A172 (cell line): ENCODE measurements around the gene GUCA2B. TPM values are rescaled to one million over a fixed set of nuclear protein-coding genes. Genes with fewer than 3 reads are reported as not detected.

Source experiments
- DNase-seq: peaks from one replicate; pipeline ENCODE4 v3.0.0-alpha.2; 2015; ENCODE audit warnings: low spot score
- total RNA-seq: library from RNA; depleted of rRNA; stranded (reverse); fragments of >200 nt; shearing (Covaris generic); gene quantifications from 2 replicates; pipeline ENCODE4 v1.2.3, GENCODE V29; 2014; rRNA removed

GUCA2B gene
- total RNA-seq = not detected in 2 replicates

DNA sequence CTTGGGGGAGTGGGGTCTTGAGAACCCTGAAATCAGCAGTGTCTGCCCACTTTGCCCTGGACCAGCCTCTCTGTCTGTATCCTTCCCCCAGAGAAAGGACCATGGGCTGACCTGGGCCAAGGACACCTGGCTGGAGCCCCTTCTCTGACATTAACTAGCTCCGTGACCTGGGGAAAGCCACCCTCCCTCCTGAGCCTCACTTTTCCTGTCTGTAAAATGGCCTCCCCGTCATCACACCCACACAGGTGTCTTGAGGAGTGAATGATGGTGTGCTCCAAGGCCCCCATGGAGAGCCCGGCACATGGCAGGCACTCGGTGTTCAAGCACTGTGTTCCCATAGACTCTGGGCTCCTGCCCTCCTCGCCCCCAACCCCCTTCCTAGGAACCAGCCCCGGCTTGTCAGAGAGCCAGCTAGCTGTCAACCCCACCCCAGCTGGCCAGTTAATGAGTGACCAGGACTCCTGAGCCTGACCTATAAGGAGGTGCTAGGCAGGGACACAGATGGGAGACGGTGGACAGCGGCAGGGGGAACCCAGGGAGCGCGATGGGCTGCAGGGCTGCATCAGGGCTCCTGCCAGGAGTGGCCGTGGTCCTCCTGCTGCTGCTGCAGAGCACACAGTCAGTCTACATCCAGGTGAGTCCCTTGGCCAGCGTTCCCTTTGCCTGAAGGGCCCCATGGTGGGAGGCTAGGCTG, at the start of gene GUCA2B:
GUCA2B (plus strand) TSS at position 504 of the 694 bp plus-strand sequence; CDS start at position 545, 41 bp downstream.
- no peak for DNase-seq

DNA sequence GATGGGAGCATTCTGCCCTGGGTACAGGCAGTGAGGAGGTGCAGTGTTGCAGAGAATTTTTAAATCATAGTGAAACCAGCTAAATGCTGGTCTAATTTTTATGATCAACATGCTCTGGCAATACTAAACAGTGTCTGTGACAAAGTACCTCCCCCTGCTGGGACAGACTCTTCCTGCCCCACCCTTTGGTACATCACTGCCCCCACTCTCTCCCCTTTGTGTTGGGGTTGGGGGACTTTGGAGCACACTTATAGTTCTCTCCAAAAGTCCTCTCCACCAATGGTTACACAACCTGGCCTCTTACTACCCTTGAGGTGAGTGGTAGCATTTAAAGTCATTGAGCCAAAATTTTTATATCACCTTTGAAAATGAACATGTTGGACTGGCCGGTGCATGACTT, 48.2 kb upstream of the GUCA2B start:
- no peak for DNase-seq

DNA sequence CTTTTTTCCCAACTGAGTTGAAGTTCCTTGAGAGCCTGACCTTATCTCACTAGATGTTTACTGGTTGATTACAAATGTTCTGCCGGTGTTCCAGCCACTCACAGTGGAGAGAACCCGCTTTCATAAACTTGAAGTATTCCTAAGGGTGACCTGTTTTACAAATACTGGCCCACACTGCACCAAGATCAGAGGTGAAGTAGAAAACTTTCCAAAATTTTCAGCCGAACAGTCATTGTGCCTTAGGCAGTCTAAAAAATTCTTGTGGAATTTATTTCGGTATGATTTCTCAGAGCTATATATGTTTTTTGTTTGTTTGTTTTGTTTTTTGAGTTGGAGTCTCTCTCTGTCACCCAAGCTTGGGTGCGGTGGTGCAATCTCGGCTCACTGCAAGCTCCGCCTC, 44.9 kb upstream of the GUCA2B start:
- DNase-seq = no peak

DNA sequence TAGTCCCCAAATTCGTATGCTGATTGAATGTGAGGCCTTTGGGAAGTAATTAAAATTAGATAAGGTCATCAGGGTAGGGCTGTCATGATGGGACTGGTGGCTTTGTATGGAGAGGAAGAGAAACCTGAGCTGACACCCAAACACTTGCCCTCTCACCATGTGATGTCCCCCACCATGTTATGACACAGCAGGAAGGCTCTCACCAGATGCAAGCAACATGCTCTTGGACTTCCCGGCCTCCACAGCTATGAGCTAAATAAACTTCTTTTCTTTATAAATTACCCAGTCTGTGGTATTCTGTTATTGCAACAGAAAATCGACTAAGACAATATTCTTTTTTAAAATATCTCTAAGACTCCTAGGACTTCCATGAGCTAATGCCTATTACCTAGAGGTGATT, 43.6 kb upstream of the GUCA2B start:
- DNase-seq = no peak

DNA sequence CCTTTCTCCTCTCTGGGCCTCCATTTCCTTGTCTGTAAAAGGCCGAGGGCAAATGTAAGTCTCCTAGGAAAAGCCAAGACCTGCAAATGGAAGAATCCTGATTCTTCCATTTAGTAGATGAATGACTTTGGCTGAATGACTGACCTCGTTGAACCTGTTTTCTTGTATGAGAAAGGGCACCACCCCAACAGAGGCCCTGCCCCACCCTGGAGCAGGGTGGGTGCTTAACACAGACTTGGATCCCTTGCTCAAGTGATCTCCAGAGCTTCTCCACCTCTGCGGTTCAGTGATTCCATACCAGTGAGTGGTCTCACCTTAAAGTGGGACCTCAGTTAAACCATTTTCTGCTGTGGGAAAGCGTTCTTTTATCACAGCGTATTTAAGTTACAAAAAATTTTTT, 39.0 kb upstream of the GUCA2B start:
- no peak for DNase-seq

DNA sequence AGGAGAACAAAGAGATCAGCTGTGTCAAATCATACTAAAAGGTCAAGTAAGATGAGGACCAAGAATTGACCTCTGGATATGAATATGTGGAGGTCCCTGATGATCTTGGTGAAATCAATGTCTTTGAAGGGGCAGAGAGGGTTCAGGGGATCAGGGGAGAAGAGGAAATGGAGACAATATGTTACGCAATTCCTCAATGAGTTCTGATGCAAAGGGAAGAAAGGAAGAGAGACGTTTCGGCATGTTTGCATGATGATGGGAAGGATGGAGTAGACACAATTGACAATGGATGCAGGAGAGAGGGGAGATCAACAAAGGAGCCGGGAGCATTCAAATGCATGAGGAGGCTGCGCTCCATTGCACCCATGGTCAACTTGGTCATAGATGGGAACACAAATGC, 36.0 kb upstream of the GUCA2B start:
- no peak for DNase-seq

DNA sequence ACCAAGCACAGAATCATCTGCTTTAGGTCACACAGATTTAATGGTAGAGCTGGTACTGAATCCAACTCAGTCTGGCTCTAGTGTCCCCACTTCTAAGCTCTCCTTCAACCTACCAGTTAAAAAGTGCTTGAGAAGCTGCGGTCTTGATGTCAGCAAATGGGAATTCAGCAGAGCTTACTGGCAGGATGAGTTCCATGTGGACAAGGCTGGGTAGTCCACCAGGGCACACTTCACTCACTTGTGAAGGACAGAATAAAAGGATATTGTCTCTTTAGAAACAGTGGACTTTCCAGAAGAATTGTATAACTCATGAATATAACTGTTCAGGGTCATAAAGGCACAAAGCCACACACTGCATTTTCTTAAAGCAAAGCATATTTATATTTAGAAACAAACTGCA, 35.1 kb upstream of the GUCA2B start:
- DNase-seq = no peak

DNA sequence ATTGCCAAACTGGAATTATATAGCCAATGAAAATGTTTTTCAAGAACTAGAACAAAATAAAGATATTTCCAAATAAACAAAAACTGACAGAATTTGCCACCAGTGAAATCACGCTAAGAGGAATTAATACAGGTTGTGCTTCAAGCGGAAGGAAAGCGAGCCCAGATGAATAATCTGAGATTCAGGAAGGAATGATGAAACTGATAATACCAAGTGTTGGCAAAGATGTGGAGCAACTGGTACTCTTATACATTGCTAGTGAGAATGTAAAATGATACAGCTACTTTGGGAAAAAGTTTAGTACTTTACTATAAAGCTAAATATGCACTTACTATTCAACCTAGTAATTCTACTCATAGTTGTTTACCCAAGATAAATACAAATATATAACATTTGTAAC, 30.8 kb upstream of the GUCA2B start:
- DNase-seq = no peak

DNA sequence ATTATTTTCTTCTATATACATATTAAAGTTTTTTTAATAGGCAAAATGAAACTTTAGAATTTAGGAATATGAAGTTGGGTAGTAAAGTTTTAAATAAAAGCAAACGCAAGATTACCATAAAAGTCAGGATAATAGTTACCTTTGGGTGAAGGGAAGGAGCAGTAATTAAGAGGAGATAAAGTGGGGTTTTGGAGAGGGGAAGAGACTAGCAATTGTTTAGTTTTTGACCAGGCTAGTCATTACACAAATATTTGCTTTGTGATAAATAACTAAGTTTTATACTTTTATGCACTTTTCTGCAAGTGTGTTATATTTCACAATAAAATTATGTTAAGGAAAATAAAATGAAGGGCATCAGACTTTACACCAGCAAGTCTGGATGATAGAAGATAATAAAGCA, 27.7 kb upstream of the GUCA2B start:
- DNase-seq = no peak

DNA sequence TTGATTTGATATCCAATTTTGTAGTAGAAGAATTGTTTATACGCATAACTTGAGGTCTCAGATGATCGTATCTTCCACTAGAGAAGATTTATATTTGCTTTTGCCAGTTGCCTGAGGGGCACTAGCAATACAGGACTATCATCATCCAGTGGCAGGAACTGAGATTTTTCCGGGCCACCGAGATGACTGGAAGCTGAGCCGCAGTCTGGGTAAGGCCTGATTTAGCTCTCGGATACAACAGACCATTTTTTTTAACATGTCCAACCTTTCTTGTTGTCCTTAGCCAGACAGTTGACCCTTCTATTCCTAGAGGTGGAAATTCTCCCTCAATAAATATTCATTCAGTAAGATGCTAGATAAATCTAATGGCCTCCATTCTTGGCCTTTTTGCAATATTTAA, 25.4 kb upstream of the GUCA2B start:
- no peak for DNase-seq

DNA sequence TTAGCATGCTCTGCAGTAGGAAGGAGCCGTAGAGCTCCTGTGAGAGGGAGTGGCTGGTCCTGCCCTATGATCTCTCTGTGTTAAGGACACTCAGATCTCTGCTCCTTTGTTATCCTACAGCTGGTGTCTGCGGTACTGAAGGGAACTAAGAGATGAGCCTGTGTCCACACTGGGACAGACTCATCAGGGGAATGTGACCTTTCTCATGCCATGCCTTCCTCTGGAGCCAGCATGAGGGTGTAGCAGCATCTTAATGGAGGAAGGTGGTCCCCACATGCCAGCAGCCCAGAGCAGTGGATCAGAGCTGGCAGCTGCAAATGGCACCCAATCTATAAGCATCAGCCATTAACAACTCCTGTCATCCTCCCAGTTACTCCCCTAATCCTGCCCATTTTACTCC, 24.7 kb upstream of the GUCA2B start:
- no peak for DNase-seq

DNA sequence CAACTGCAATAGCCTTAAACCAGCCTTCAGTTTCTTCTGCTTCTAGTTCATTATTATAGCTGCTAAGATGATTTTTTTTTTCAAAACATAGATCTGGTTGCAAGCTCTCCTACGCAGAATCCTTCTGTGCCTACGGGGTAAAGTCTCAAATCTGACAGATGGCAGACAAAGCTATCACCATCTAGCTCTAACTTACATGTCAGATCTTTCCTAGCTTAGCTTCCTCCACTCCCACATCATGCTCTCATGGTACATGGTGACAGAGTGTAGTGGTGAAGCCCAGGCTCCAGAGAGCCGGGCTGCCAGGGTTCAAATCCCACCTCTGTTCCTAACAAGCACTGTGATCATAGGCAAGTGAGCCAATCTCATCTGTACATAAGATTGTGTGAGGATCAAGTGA, 24.2 kb upstream of the GUCA2B start:
- DNase-seq = no peak

DNA sequence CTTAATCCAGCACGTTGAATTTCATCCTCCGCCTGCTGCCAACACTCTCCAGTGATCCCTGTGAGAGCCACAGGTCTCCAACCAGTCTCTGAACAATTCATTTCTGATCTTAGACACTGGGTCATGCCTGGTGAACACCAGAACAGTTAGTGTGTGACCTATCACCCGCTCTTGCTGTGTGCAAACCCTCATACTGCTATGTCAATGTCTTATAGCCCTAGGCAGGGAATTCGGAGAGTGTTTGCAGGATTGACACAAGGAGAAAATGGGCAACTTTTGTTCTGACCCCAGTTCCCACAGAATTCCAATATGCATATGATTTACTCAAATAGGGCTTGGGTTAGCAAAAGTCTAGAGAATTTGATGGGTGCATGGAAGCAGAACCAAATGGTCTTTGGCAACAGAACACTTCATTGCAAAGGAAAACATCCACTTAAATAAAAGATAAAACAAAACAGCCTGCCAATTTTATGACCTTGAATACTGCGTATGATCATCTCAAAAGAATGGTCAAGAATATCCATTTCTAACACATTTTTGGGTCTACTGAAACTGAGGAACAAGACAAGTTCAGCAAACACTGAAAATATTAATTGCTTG, 23.0 kb upstream of the GUCA2B start:
- DNase-seq = no peak

DNA sequence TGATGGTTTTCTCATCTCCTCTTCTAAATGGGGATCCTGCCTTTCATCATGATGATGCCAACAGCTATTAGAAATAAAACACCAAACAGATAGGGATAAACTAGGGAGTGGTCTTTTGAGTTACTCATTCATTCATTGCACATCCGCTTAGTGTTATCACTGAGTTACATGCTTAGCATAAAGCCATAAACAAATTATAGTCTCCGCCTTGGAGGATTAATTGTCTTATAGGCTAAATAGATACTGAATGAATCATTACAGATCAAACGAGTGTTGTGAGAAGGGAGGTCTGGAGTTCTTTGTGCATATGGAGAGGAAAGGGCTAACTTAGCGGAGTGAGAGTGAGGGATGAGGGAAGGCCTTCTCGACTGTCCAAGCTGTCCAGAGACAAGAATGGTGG, 19.8 kb upstream of the GUCA2B start:
- DNase-seq = no peak

DNA sequence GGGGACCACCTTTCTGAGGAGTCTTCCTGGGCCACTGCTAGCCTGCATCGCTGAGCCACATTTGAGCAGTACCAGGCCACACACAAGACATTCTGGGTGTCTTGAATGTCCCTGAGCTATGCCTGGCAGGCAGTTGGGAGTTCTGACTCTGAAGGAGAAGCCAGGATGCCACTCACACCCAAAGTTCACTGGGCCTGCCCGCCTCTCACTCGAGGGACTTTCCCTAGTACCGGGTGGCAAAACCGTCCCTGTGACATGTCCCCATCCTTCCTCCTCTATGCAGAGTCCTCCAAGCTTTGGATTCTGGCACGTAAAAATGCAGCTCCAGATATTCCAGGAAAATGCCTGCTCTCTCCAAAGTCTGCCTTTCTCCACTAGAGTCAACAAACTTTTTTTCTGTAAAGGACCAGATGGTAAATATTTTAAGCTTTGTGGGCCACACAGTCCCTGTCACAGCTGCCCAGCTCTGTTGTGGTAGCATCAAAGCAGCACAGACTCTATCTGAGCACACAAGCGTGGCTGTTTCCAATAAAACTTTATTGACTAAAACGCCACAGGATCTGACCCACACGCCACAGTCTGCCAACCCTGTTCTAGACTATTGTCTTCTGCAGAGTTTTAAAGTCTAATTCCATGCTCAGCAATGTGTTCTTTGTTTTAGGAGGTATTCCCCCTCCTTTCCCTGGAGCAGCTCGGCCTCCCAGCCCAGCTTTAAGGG, 19.2 kb upstream of the GUCA2B start:
- DNase-seq = no peak

DNA sequence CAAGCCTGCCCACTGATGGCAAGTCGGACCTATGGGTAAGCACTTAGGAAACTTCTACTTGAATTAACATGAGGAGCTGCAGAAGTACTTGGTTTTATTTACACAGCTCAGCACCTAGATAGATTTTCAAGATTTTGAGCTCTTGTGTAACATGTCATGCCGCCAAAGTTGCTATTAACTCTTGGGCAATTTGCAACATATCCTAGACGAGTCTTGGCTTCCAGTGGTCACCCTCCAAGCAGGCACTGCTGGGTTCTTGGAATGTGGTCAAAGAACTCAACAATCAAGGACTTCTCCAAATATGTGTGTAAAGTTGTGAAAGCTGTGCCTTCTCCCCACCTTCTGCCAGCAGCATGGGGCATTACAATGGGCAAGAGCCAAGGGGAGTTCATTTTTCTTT, 17.8 kb upstream of the GUCA2B start:
- DNase-seq = no peak

DNA sequence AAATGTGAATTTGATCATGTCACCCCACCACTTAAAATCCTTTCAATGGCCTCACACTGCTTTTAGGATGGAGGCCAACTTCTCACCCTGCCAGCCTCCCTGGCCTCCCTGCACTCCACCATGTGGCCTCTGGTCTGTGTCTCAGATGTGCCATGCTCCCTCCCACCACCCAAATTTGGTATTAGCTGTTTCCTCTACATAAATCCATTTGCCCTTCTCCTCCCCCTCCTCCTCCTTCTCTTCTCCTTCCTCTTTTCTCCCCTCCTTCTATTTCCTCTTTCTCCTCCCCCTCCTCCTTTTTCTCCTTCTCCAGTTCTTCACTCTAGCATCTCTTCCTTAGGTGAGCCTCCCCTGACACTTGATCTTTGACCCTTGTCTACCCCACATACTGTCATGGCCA, 16.7 kb upstream of the GUCA2B start:
- no peak for DNase-seq

DNA sequence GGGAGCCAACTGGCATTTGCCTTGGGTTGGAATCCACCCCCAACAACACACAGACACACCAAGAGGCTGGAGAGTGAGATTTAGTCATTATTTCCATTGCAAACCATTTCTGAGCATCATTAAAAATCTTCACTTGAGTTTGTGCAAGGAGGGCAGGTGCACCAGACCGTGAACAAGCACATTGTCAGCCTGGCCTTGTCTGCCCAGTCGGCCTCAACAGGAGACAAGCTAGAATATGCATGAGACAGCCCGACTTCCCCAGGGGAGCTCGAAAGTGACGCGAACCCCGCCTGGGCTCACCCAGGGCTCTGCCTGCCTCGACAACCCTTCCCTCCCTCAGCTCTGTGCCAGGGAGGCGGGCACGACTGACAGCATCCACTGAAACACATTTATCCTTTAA, 15.4 kb upstream of the GUCA2B start:
- DNase-seq = no peak

DNA sequence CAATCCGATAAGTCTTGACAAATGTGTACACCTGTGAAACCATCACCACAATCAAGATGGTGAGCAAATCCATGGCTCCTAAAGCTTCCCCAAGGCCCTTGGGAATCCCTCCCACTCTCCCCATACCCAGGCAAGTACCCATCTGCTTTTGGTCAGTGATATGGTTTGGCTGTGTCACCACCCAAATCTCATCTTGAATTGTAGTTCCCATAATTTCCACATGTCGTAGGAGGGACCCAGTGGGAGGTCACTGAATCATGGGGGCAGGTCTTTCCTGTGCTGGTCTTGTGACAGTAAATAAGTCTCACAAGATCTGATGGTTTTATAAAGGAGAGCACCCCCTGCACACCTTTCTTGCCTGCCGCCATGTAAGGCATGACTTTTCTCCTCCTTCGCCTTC, 14.6 kb upstream of the GUCA2B start:
- no peak for DNase-seq

DNA sequence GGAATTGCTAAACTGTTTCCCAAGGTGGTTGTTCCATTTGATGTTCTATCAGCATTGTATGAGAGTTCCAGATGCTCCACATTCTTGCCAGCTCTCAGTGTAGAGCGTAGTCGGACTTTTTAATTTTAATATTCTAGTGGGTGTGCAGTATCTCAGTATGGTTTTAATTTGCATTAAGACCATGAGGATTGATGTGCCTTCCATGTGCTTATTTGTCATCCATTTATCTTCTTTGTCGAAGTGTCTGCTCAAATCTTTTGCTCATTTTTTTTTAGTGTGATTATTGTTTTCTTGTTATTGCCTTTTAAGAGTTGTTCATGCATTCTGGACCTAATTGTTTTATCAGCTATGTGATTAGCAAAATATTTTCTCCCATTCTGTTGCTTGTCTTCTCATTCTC, 13.8 kb upstream of the GUCA2B start:
- DNase-seq = no peak

DNA sequence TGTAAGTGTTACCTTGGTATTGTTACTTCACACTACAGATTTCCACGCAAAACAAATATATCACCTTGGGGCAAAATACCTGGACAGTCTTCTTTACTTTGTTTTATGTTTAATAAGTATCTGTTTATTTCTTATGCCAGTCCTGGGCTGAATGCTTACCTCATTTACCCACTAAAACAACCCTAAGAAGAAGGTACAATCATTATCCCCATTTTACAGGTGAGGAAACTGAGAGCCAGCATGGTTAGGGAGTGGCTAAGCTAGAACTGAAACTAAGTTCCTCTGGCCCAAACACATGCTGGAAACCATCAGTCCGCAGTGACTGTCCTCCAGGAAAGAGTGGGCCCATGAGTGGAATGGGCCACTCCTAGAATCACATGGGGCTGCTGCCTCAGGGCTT, 13.0 kb upstream of the GUCA2B start:
- DNase-seq = no peak

DNA sequence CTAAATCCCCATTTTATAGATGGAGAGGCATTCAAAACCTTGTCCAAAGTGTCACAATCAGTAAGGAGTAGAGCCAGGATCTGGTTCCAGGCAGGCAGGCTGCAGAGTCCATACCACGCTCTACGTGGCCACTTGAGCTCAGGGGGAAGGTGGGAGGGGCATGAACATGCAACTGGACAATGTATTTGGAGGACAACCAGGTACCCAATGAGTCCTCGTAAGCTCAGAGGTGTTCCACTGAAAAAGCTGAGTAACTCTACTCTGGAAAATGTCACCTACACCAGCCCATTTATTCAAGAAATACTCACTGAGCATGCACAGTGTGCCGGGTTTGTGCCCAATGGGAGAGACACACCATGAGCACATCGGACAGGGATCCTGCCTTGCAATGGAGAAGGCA, 11.2 kb upstream of the GUCA2B start:
- no peak for DNase-seq
